ENCODE data around the gene FNBP1.

GRCh38 chr9:129850821-129851550 lies 192.0 kb downstream of the FNBP1 start:
- TF ChIP-seq CTCF (conservative IDR thresholded peaks at IDR 0.05; ENCODE audit: low read depth, low read length) (no peak), EZH2 (IDR thresholded peaks at IDR 0.05; ENCODE audit: low read length, unreplicated experiment) (no peak), EZH2phosphoT487 (IDR thresholded peaks at IDR 0.05; ENCODE audit: borderline replicate concordance, low read length) (no peak)
